GM12878 (cell line): ENCODE data around the gene NR6A1. TPM values are rescaled to one million over a fixed set of nuclear protein-coding genes. Genes with fewer than 3 reads are reported as not detected.

Source experiments
- ATAC-seq: fragments of 200-7000 bp; cut with Tn5 transposase; 3 replicates; pipeline ENCODE4 v1.9.1; 2020; ENCODE audit warnings: mild to moderate bottlenecking, moderate library complexity
- BruUV-seq: library from RNA; stranded (reverse); fragments of 400-500 nt; replicated peaks from 2 replicates; lab custom pipeline; 2021; lab: Mats Ljungman, UMichigan
- CTCF ChIA-PET: fragments of 300-600 bp; sonication (Branson Sonifier 250); formaldehyde crosslinking; extraction: SDS; loops from one replicate; lab custom pipeline; 2021; ENCODE audit warnings: inconsistent platforms; lab: Yijun Ruan, JAX
- POLR2A ChIA-PET: fragments of 350-600 bp; formaldehyde crosslinking; extraction: SDS; loops from one replicate; lab custom pipeline; 2021; ENCODE audit warnings: inconsistent platforms; lab: Charles Lee
- RAD21 ChIA-PET: fragments of 300-600 bp; sonication (Branson Sonifier 250); formaldehyde crosslinking; loops from one replicate; lab custom pipeline; 2023; ENCODE audit warnings: antibody characterized with exemption; ENCODE audit not compliant: unreplicated experiment; lab: Charles Lee
- SMC1A ChIA-PET: fragments of 300-600 bp; sonication (Branson Sonifier 250); formaldehyde crosslinking; loops from one replicate; lab custom pipeline; 2023; ENCODE audit not compliant: unreplicated experiment, uncharacterized antibody; lab: Charles Lee
- DNase-seq: peaks from one replicate; pipeline ENCODE4 v3.0.0-alpha.2; 2011; ENCODE audit warnings: low read depth, low spot score
- FAIRE-seq: peaks from 3 replicates; lab custom pipeline; 2011; peaks lifted over from hg19 to GRCh38; lab: Jason Lieb, UNC
- H2AFZ ChIP-seq: 2 replicates; pipeline ENCODE4 v1.6.0; 2011; ENCODE audit warnings: low read depth, low read length, control low read depth; ENCODE audit not compliant: control insufficient read depth
- H3K27ac ChIP-seq: 2 replicates; pipeline ENCODE4 v1.5.1; 2011; ENCODE audit warnings: control low read depth; ENCODE audit not compliant: control insufficient read depth, insufficient read depth
- H3K27me3 ChIP-seq, 2 experiments: replicated peaks in 1 of 2; 2 replicates each; pipeline versions ENCODE4 v1.6.0 to v1.6.1; 2011; ENCODE audit warnings: low read length in 1 of 2; ENCODE audit not compliant: control insufficient read depth in 2 of 2, insufficient read depth in 2 of 2
- H3K36me3 ChIP-seq, 2 experiments: 2 replicates each; pipeline ENCODE4 v1.5.1; 2011; ENCODE audit warnings: low read length in 1 of 2; ENCODE audit not compliant: control insufficient read depth in 2 of 2, insufficient read depth in 2 of 2
- H3K4me1 ChIP-seq: 2 replicates; pipeline ENCODE4 v1.6.1; 2011; ENCODE audit warnings: mild to moderate bottlenecking, low read length, moderate library complexity, mixed read lengths; ENCODE audit not compliant: control insufficient read depth, insufficient read depth
- H3K4me2 ChIP-seq: 2 replicates; pipeline ENCODE4 v1.6.0; 2011; ENCODE audit warnings: control low read depth; ENCODE audit not compliant: control insufficient read depth, insufficient read depth
- H3K4me3 ChIP-seq: fragments of 200-600 bp; sonication (generic); 2 replicates; pipeline ENCODE4 v1.5.1; 2016
- H3K79me2 ChIP-seq: 2 replicates; pipeline ENCODE4 v1.6.0; 2011; ENCODE audit warnings: low read length; ENCODE audit not compliant: control insufficient read depth, insufficient read depth
- H3K9ac ChIP-seq: 2 replicates; pipeline ENCODE4 v1.8.0; 2011; ENCODE audit warnings: low read length, control low read depth, mixed read lengths; ENCODE audit not compliant: control insufficient read depth, insufficient read depth
- H3K9me3 ChIP-seq: replicated peaks from 3 replicates; pipeline ENCODE4 v1.5.1; 2011; ENCODE audit warnings: mild to moderate bottlenecking, low read length; ENCODE audit not compliant: control insufficient read depth, insufficient read depth
- H4K20me1 ChIP-seq: 2 replicates; pipeline ENCODE4 v1.6.0; 2011; ENCODE audit not compliant: control insufficient read depth, insufficient read depth
- BMI1 ChIP-seq: fragments of 450-650 bp; IDR thresholded peaks from 2 replicates; pipeline ENCODE4 v1.6.1; 2016; ENCODE audit warnings: mild to moderate bottlenecking, moderate library complexity, borderline replicate concordance
- CBFB ChIP-seq: IDR thresholded peaks from 2 replicates; pipeline ENCODE4 v1.6.1; 2016; ENCODE audit warnings: antibody characterized with exemption, low read depth
- CHD1 ChIP-seq: IDR thresholded peaks from 2 replicates; pipeline ENCODE4 v1.6.1; 2012; ENCODE audit warnings: low read depth, low read length, improper control_type of control experiment
- CHD4 ChIP-seq: fragments of 200-600 bp; sonication (generic); IDR thresholded peaks from 2 replicates; pipeline ENCODE4 v1.6.1; 2016; ENCODE audit warnings: mild to moderate bottlenecking
- MEF2B ChIP-seq: fragments of 450-650 bp; IDR thresholded peaks from 2 replicates; pipeline ENCODE4 v1.6.1; 2018; ENCODE audit warnings: mild to moderate bottlenecking, moderate library complexity; ENCODE audit not compliant: partially characterized antibody, poor library complexity, severe bottlenecking
- MLLT1 ChIP-seq: fragments of 450-650 bp; IDR thresholded peaks from 2 replicates; pipeline ENCODE4 v1.6.1; 2016; ENCODE audit warnings: mild to moderate bottlenecking
- NFXL1 ChIP-seq: fragments of 450-650 bp; IDR thresholded peaks from 2 replicates; pipeline ENCODE4 v1.6.1; 2017; ENCODE audit warnings: antibody characterized with exemption, mild to moderate bottlenecking, borderline replicate concordance
- NR2C1 ChIP-seq: fragments of 450-650 bp; IDR thresholded peaks from 2 replicates; pipeline ENCODE4 v1.6.1; 2017; ENCODE audit warnings: antibody characterized with exemption, mild to moderate bottlenecking, moderate library complexity
- SRF ChIP-seq, 2 experiments: IDR thresholded peaks; 2 replicates each; pipeline ENCODE4 v1.6.1; 2011; ENCODE audit warnings: low read depth in 2 of 2, low read length in 2 of 2, mild to moderate bottlenecking in 1 of 2, moderate library complexity in 1 of 2
- WRNIP1 ChIP-seq: IDR thresholded peaks from 2 replicates; pipeline ENCODE4 v1.6.1; 2011; ENCODE audit warnings: low read depth, low read length, improper control_type of control experiment, borderline replicate concordance
- ZNF384 ChIP-seq: IDR thresholded peaks from 2 replicates; pipeline ENCODE4 v1.6.1; 2012; ENCODE audit warnings: low read depth, mild to moderate bottlenecking, low read length, improper control_type of control experiment, borderline replicate concordance
- ZSCAN29 ChIP-seq: fragments of 450-650 bp; IDR thresholded peaks from 2 replicates; pipeline ENCODE4 v1.6.1; 2017; ENCODE audit warnings: mild to moderate bottlenecking, moderate library complexity
- ZZZ3 ChIP-seq: IDR thresholded peaks from 2 replicates; pipeline ENCODE4 v1.6.1; 2011; ENCODE audit warnings: low read depth; ENCODE audit not compliant: control insufficient read depth, insufficient read length
- WGBS: methylation state at CpG from one replicate; pipeline ENCODE4 v1.1.6; 2016; ENCODE audit warnings: low lambda C conversion rate; ENCODE audit not compliant: insufficient replicate concordance, insufficient coverage; ENCODE audit errors: missing lambda C conversion rate; 5-methylcytosine and 5-hydroxymethylcytosine counted together
- in situ Hi-C: fragments of 300-500 bp; cut with MboI; formaldehyde crosslinking; loops from 9 replicates; pipeline ENCODE4 v1.14.3; 2018; ENCODE audit warnings: mixed read lengths
- intact Hi-C: fragments of 100-400 bp; cut with micrococcal nuclease; formaldehyde crosslinking; loops from one replicate; pipeline ENCODE4 v1.14.2; 2022; ENCODE audit not compliant: unreplicated experiment
- polyA plus RNA-seq, 11 experiments: library from polyadenylated mRNA; depleted of rRNA in 4 of 11; unstranded in 6 of 11; stranded (reverse) in 5 of 11; fragments of >200 nt; fragmentation: Nextera tagmentation in 4 of 11; fragmentation: Illumina TruSeq in 1 of 11; extraction: Ambion mirVana in 4 of 11; extraction: Trizol in 1 of 11; gene quantifications; 1 replicate in 1 of 11; 2 replicates in 10 of 11; pipeline versions ENCODE4 v1.2.1 to v1.2.3, GENCODE V29; 2011 to 2016; ENCODE audit warnings: inconsistent platforms in 2 of 11, missing spikeins in 2 of 11, low read depth in 1 of 11
- total RNA-seq, 4 experiments: library from RNA; depleted of rRNA in 3 of 4; stranded (reverse); fragments of >200 nt in 3 of 4; fragmentation: Illumina TruSeq in 1 of 4; extraction: Trizol in 1 of 4; gene quantifications; 2 replicates each; pipeline versions ENCODE4 v1.2.1 to v1.2.3, GENCODE V29; 2013 to 2021

NR6A1 gene
- total and polyA plus RNA-seq, 10 of the 15 experiments (the other 5 are each of a cell fraction or from before 2014, with no cell fraction given) = 1.2 to 9.2 (median 4.6) TPM

- CTCF ChIA-PET = interaction anchor here (0.9 to 1.7 kb wide), 3 partner anchors 17 to 20 kb away, joined by 3 to 6 read pairs (median 3); no protein-coding TSS in a partner anchor
- no peak overlapping the region for H2AFZ ChIP-seq
- H3K4me2 ChIP-seq = no peak overlapping the region
- H3K79me2 ChIP-seq = peaks cover 6% of the 10 kb centered on the region
- SMC1A ChIA-PET = interaction anchor here (1.0 to 2.1 kb wide), 2 partner anchors 11 to 17 kb away, joined by 3 to 4 read pairs; no protein-coding TSS in a partner anchor
- H4K20me1 ChIP-seq = no peaks in the 10 kb centered on the region; the same call in 1 of the 2 replicates
- no peak overlapping the region for H3K27ac ChIP-seq
- intact Hi-C loops = no loop called here
- DNase-seq (no peak), FAIRE-seq (no peak), ATAC-seq (no peak)
- RAD21 ChIA-PET = no interaction called here
- H3K27me3 ChIP-seq = no peaks in the 10 kb centered on the region
- BruUV-seq = no TSS peak
- H3K9ac ChIP-seq = no peak overlapping the region
- H3K36me3 ChIP-seq = no peaks in the 10 kb centered on the region
- in situ Hi-C loops = no loop called here
- no peaks in the 10 kb centered on the region for H3K9me3 ChIP-seq
- H3K4me3 ChIP-seq = no peak overlapping the region
- H3K4me1 ChIP-seq = no peaks in the 10 kb centered on the region
- 76% methylated on average over 4 of the region's 4 CpGs for WGBS
- POLR2A ChIA-PET = no interaction called here
- no peak for TF ChIP-seq BMI1
- no peak for TF ChIP-seq ZSCAN29
- no peak for TF ChIP-seq CHD4
- TF ChIP-seq MEF2B = no peak
- TF ChIP-seq WRNIP1 = no peak
- no peak for TF ChIP-seq NR2C1
- no peak for TF ChIP-seq NFXL1
- TF ChIP-seq SRF (IDR thresholded peaks at IDR 0.05; ENCODE audit: low read depth in 2 of 2, low read length in 2 of 2) = no peak
- no peak for TF ChIP-seq MLLT1
- TF ChIP-seq ZNF384 = no peak
- TF ChIP-seq CHD1 = no peak
- TF ChIP-seq CBFB = no peak
- no peak for TF ChIP-seq ZZZ3
Observed at GRCh38 chr9:124747065-124747464, 24.0 kb downstream of the NR6A1 start.
